GM19351 (cell line): ENCODE measurements around the gene CHN1.

ENCODE experiments used
- ATAC-seq: cut with Tn5 transposase; IDR thresholded peaks from one replicate; pipeline ENCODE4 v1.9.1; 2021; ENCODE audit warnings: mild to moderate bottlenecking, moderate library complexity; ENCODE audit not compliant: unreplicated experiment

Gene CHN1

GRCh38 chr2:174972924-174973323 is 32.3 kb downstream of the CHN1 start:
- no peak for ATAC-seq

- no peak for ATAC-seq
Observed at GRCh38 chr2:174971868-174972781, 33.1 kb downstream of the CHN1 start.

DNA sequence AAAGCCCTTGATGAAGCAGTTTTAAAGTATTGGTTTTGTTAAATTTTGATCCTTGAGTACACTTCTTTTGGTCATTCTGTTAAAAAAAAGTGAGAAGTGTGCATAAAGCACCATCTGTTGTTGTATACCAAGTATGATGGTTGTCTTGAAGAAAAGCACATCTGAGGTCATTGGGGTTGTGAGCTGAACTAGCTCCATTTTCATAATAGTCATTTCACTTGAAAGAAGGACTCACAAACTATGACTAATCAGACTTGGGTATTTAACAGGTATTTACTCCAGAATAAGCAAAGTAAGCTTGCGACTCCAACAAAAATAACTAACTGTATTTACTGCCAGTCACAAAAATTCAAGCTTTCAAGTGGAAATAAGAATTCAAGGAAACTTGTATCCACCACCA is 35.1 kb downstream of the CHN1 start:
- no peak for ATAC-seq

DNA sequence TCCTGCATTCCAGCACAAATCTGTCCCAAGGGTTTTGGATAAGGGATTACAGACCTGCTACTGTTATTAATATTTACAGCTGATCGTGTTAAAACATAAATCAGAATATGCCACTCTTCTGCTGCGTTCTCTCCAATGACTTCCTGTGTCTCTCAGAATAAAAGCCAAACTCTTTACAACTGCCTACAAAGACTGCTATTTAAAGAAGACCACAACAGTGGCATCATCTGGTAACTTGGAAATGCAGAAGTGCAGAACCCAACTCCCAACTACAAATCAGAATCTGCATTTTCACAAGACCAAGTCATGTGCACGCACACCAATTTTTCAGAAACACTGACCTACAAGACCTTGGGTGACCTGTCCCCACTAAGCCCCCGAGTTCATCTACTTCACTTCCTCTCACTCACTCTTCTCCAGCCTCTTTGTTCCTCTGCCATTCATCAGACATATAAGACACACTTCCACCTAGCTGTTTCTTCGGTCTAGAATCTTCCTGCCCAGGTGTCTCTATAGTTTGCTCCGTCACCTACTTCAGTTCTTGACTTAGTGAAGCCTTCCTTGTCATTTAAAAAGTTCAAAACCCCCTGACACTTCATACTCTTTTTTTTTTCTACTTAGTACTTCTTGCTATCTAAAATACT is 36.0 kb downstream of the CHN1 start:
- ATAC-seq: no peak

DNA sequence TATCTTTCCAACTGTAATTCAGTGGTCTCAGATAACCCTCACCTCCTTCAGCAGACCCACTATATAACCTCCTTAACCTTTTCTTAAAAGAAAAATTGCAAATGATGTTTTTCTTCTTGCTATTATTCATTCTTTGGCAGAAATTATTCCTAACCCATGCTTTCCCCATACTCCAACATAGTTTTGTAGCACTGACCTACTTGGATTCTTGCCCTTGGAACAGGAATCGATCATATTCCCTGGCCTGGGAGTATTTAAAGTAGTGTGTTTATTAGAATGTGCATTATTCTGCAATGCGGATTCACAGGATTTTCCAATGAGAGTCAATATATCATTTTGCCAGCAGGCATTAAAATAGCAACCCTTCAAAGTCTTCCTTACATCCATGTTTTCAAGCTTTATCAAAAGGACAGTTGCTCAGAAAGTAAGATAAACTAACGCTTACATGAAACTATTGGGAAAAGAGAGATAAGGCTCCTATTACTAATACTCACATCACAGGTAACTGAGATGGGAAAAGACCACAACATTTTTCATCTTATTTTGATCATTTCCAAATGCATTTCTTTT is 37.4 kb downstream of the CHN1 start:
- ATAC-seq: no peak

GRCh38 chr2:174967086-174967485 is 38.1 kb downstream of the CHN1 start:
- ATAC-seq: no peak

- ATAC-seq: no peak
Observed at GRCh38 chr2:174965992-174966744, 39.0 kb downstream of the CHN1 start.

DNA sequence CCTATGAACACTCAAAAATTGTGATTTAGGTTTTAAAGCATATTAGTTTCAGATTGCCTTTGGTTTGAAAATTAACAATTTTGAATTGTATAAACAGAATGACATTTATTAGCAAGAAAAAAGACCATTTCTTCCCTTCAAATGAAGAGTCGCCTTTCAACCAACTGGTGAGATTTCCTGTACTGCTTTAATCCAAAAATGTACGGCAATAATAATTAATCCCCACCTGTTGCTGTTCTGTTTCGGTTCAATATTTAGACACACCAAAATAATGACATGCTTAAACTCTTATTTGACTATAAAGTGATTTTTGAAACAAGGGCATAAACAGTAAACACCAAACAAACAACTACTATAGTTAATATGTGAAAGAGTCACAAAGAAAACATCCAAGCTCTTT is 39.6 kb downstream of the CHN1 start:
- ATAC-seq: no peak

DNA sequence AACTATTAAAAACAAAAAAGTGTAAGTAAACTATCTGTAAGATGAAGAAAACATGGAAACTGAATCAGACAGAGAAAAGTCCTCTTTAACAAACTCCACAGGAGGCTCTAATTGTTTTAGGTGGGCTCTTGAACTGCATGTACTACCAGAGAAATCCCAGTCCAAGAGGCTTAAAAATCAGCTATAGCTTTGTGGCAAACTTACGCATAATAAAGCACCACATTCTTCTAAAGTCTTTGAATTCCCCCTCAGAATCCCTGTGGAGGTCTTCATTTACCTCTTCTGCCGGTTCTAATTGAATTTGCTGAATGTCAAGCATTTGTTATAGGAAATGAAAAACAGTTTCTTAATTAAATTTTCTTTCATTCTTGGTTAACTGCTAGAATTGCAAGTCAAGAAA is 40.8 kb downstream of the CHN1 start:
- no peak for ATAC-seq

- no peak for ATAC-seq
Observed at GRCh38 chr2:174963437-174964400, 41.5 kb downstream of the CHN1 start.

DNA sequence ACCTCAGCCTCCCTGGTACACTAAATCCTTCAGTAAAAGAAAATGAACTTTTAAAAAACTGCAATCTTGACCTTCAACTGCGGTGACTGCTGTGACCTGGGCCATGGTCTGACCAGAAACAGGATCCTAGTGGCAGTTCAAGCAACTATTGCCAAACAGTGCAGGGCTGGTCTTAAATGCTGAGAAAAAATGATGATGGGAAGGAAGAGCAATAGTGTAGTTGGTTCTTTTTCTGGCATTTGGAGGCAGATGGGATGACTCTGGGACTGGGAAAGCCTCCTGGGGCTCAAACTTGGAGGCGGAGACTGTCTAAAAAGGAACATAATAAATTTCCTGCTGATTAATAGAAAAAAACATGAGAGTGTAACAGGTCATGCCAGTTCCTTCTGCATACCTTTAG is 45.4 kb downstream of the CHN1 start:
- ATAC-seq: no peak

- ATAC-seq: no peak
Observed at GRCh38 chr2:174957050-174957449, 48.1 kb downstream of the CHN1 start.

DNA sequence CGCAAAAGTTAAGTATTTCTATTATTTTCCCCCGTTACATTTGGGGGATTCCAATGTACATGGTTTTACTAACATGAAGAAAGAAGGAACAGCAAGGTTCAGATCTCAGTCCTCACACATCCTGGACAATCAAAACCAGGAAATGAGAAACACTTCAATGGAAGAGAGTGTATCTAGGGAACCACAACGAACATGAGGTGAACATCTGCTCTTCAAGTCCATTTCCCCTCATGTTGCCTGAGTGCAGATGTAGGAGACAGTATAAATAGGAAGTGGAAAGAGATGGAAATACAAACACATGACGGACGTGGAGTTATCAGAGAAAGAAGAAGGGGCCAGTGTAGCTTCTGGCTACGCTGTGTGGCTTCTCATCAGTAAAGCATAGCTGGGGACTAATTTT is 52.6 kb downstream of the CHN1 start:
- no peak for ATAC-seq

- ATAC-seq: no peak
Observed at GRCh38 chr2:174951745-174952144, 53.4 kb downstream of the CHN1 start.

DNA sequence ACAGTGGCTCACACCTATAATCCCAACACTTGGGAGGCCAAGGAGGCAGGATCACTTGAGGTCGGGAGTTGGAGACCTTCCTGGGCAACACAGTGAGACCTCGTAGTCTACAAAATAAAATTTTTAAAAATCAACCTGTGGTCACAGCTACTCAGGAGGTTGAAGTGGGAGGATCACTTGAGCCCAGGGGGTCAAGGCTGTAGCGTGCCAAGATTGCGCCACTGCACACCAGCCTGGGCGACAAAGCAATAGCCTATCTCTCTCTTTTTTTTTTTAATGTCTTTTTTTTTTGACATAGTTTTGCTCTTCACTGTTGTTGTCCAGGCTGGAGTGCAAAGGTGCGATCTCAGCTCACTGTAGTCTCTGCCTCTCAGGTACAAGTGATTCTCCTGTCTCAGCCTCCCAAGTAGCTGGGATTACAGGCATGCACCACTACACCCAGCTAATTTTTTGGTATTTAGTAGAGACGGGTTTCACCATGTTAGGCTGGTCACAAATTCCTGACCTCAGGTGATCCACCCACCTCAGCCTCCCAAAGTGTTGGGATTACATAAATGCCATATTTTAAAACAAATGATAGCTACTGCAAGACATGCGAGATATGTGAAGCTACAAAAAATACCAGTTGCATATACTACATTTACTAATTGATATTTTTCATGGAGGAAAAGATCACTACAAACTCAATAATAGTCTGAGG is 55.0 kb downstream of the CHN1 start:
- ATAC-seq: no peak

GRCh38 chr2:174945601-174946260 is 59.5 kb downstream of the CHN1 start:
- no peak for ATAC-seq

DNA sequence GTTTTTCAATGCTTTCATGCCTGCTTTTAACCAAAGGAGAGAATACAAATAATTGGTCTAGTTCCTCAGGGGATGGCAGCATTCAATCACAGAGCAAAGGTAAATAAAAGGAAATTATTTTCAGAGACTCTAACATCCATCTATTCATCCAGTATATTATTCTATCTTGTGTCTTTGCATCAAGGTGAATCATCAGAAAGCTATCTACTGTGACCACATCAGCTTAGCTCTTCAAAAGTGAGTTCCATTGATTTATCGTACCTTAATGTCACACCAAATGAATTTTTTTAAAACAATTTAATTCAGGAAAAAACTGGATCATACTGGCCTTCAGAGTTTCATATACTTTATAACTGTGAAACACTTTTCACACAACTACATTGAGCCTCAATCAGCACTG is 66.1 kb downstream of the CHN1 start:
- no peak for ATAC-seq

DNA sequence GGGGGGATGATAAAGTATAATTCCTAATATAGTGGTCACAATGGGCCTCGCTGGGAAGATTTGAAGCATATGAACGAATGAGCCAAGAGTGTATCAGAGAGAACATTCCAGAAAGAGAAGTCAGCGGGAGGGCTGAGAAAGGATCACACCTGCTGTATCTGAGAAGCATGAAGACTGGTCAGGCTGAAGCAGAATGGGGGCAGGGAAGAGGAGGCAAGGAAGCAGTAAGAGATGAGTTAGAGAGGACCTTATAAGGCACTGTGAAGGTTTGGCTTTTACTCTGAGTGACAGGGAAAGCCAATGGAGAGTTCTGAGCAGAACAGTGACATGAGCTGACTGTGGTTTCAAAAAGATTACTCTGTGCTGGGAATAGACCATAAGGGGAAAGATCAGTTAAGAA is 73.5 kb downstream of the CHN1 start:
- ATAC-seq: no peak

- ATAC-seq: no peak
Observed at GRCh38 chr2:174929786-174930185, 75.4 kb downstream of the CHN1 start.
